ENCODE measurements around the gene RPS25. TPM values are rescaled to one million over a fixed set of nuclear protein-coding genes. Genes with fewer than 3 reads are reported as not detected.

The RPS25 gene
- total RNA-seq, 4 donors from 2014 or later: 1,926 to 3,368 (median 2,381) TPM

Other genes with a start within 250 kb of the RPS25 start
- gene DDX6, start 227.2 kb downstream of the RPS25 start, total RNA-seq: 100 to 1,000 TPM in 1 of 4 donors, 10 to 100 TPM in 3; 88.1 to 130 (median 91.2) TPM
- not detected for gene CXCR5, start 134.5 kb downstream of the RPS25 start, total RNA-seq
- gene BCL9L, start 92.4 kb downstream of the RPS25 start, total RNA-seq: 10 to 100 TPM; 50.0 to 58.9 (median 56.3) TPM
- gene UPK2, start 62.0 kb downstream of the RPS25 start, total RNA-seq: not detected
- not detected for gene FOXR1, start 46.6 kb downstream of the RPS25 start, total RNA-seq
- gene CENATAC, start 20.2 kb downstream of the RPS25 start, total RNA-seq: 100 to 1,000 TPM in 1 of 4 donors, 10 to 100 TPM in 3; 26.0 to 136 (median 49.8) TPM
- gene TRAPPC4, start 423 bp upstream of the RPS25 start, total RNA-seq: 10 to 100 TPM; 56.9 to 75.0 (median 63.9) TPM
- 10 to 100 TPM; 17.8 to 24.5 (median 20.5) TPM for gene SLC37A4, start 12.5 kb upstream of the RPS25 start, total RNA-seq
- 10 to 100 TPM; 26.2 to 50.7 (median 46.2) TPM for gene HYOU1, start 38.9 kb upstream of the RPS25 start, total RNA-seq
- gene VPS11, start 49.5 kb upstream of the RPS25 start, total RNA-seq: 10 to 100 TPM; 37.2 to 57.2 (median 47.9) TPM
- 10 to 100 TPM in 3 of 4 donors, 1 to 10 TPM in 1; 5.2 to 18.4 (median 13.3) TPM for gene HMBS, start 66.5 kb upstream of the RPS25 start, total RNA-seq
- 10 to 100 TPM; 21.2 to 32.2 (median 26.9) TPM for gene DPAGT1, start 83.5 kb upstream of the RPS25 start, total RNA-seq
- gene C2CD2L, start 89.0 kb upstream of the RPS25 start, total RNA-seq: 10 to 100 TPM; 20.1 to 25.9 (median 21.5) TPM
- 10 to 100 TPM; 16.1 to 45.1 (median 26.7) TPM for gene HINFP, start 103.2 kb upstream of the RPS25 start, total RNA-seq
- gene ABCG4, start 130.7 kb upstream of the RPS25 start, total RNA-seq: 1 to 10 TPM in 2 of 4 donors, under 1 TPM in 2; 0.26 to 1.6 (median 0.73) TPM
- gene NLRX1, start 150.4 kb upstream of the RPS25 start, total RNA-seq: 10 to 100 TPM; 20.7 to 31.5 (median 30.4) TPM
- gene NHERF4, start 167.1 kb upstream of the RPS25 start, total RNA-seq: 1 to 10 TPM in 1 of 4 donors, under 1 TPM in 2, not detected in 1; 0.68 to 1.1 (median 0.87) TPM
- 10 to 100 TPM; 13.2 to 17.4 (median 17.2) TPM for gene CBL, start 188.0 kb upstream of the RPS25 start, total RNA-seq

Measured in suprapubic skin (tissue), 4 donors.